Measurements from ENCODE around the gene ODAD2.

The ODAD2 gene

GRCh38 chr10:27838361-27838760 lies 160.5 kb downstream of the ODAD2 start:
- no peak for FAIRE-seq

GRCh38 chr10:27834476-27834875 lies 164.4 kb downstream of the ODAD2 start:
- FAIRE-seq, result no peak

- FAIRE-seq, result no peak
Observed at GRCh38 chr10:27833792-27834191, 165.1 kb downstream of the ODAD2 start.

- no peak for FAIRE-seq
Observed at GRCh38 chr10:27832826-27833225, 166.1 kb downstream of the ODAD2 start.

- no peak for FAIRE-seq
Observed at GRCh38 chr10:27826369-27826768, 172.5 kb downstream of the ODAD2 start.

GRCh38 chr10:27822301-27822700 lies 176.6 kb downstream of the ODAD2 start:
- FAIRE-seq, result no peak

- no peak for FAIRE-seq
Observed at GRCh38 chr10:27820637-27821036, 178.2 kb downstream of the ODAD2 start.

- FAIRE-seq, result no peak
Observed at GRCh38 chr10:27819781-27820531, 178.9 kb downstream of the ODAD2 start.

- FAIRE-seq, result no peak
Observed at GRCh38 chr10:27816320-27816719, 182.6 kb downstream of the ODAD2 start.

- FAIRE-seq, result no peak
Observed at GRCh38 chr10:27815846-27816245, 183.0 kb downstream of the ODAD2 start.

- FAIRE-seq, result no peak
Observed at GRCh38 chr10:27815261-27815660, 183.6 kb downstream of the ODAD2 start.

- no peak for FAIRE-seq
Observed at GRCh38 chr10:27805180-27805579, 193.7 kb downstream of the ODAD2 start.

GRCh38 chr10:27804136-27804535 lies 194.7 kb downstream of the ODAD2 start:
- FAIRE-seq, result no peak

- FAIRE-seq, result no peak
Observed at GRCh38 chr10:27801171-27801785, 197.6 kb downstream of the ODAD2 start.

GRCh38 chr10:27799046-27799445 lies 199.8 kb downstream of the ODAD2 start:
- FAIRE-seq, result no peak

GRCh38 chr10:27794157-27794556 lies 204.7 kb downstream of the ODAD2 start:
- no peak for FAIRE-seq

- no peak for FAIRE-seq
Observed at GRCh38 chr10:27792216-27792615, 206.7 kb downstream of the ODAD2 start.

GRCh38 chr10:27784272-27784671 lies 214.6 kb downstream of the ODAD2 start:
- no peak for FAIRE-seq

- no peak for FAIRE-seq
Observed at GRCh38 chr10:27783660-27784059, 215.2 kb downstream of the ODAD2 start.

GRCh38 chr10:27779462-27780015 lies 219.3 kb downstream of the ODAD2 start:
- no peak for FAIRE-seq

GRCh38 chr10:27774831-27775230 lies 224.0 kb downstream of the ODAD2 start:
- no peak for FAIRE-seq

GRCh38 chr10:27771231-27771630 lies 227.6 kb downstream of the ODAD2 start:
- FAIRE-seq, result no peak

GRCh38 chr10:27770181-27770580 lies 228.7 kb downstream of the ODAD2 start:
- no peak for FAIRE-seq
